Measurements from ENCODE around the gene NME5. TPM values are rescaled to one million over a fixed set of nuclear protein-coding genes. Genes with fewer than 3 reads are reported as not detected.
A peak's percentile ranks its signal among the peaks of the same experiment; 100 is the strongest.

NME5 gene
- total RNA-seq, 2 experiments from 2014 or later, result not detected

- Mint-ChIP-seq H3K9me3 (no peaks in the 10 kb centered on the region), H3K4me3 (no peak overlapping the region), H3K36me3 (no peaks in the 10 kb centered on the region), H3K4me1 (ENCODE audit: low read depth) (peaks cover 4% of the 10 kb centered on the region), H3K27me3 (no peaks in the 10 kb centered on the region), H3K27ac (no peak overlapping the region)
- DNase-seq, result peak; percentile 82
- CTCF ChIA-PET, result interaction anchor here (0.6 to 7.5 kb wide), 31 partner anchors 9 to 439 kb away, joined by 3 to 205 read pairs (median 3); partner anchors contain the start of genes FAM13B and PKD2L2
- POLR2A ChIA-PET, result interaction anchor here (0.8 to 1.4 kb wide), 2 partner anchors 35 to 402 kb away, joined by 3 to 5 read pairs; no protein-coding TSS in a partner anchor
- intact Hi-C loops (cut with micrococcal nuclease), result loop anchor here (1.0 to 2.0 kb wide), 3 partner anchors 33 to 440 kb away; no protein-coding TSS in a partner anchor
Measured at GRCh38 chr5:138068742-138069600, 70.3 kb downstream of the NME5 start.

GRCh38 chr5:138067945-138068344 lies 71.3 kb downstream of the NME5 start:
- no peak overlapping the region for H3K27ac Mint-ChIP-seq
- no peaks in the 10 kb centered on the region for H3K36me3 Mint-ChIP-seq
- intact Hi-C loops (cut with micrococcal nuclease), result loop anchor here (1.0 to 2.0 kb wide), 3 partner anchors 32 to 439 kb away; no protein-coding TSS in a partner anchor
- no peaks in the 10 kb centered on the region for H3K27me3 Mint-ChIP-seq
- H3K4me3 Mint-ChIP-seq, result no peak overlapping the region
- H3K9me3 Mint-ChIP-seq, result no peaks in the 10 kb centered on the region
- POLR2A ChIA-PET, result interaction anchor here (1.4 kb wide), 1 partner anchor 34 kb away, joined by 5 read pairs; no protein-coding TSS in a partner anchor
- CTCF ChIA-PET, result interaction anchor here (0.6 to 7.5 kb wide), 11 partner anchors 10 to 1155 kb away, joined by 3 to 205 read pairs (median 4); partner anchors contain the start of gene FAM13B
- H3K4me1 Mint-ChIP-seq (ENCODE audit: low read depth), result peaks cover 4% of the 10 kb centered on the region
- no peak for DNase-seq

Other genes starting within 250 kb of the NME5 start
- gene PKD2L2, start 250.0 kb downstream of the NME5 start, total RNA-seq, result not detected
- gene FAM13B, start 106.3 kb downstream of the NME5 start, total RNA-seq, result 10 to 100 TPM; 11.5 to 13.8 TPM
- gene WNT8A, start 55.4 kb downstream of the NME5 start, total RNA-seq, result not detected
- gene BRD8, start 39.2 kb upstream of the NME5 start, total RNA-seq, result 10 to 100 TPM; 62.9 to 65.8 TPM
- 10 to 100 TPM; 55.5 to 60.3 TPM for gene KIF20A, start 39.7 kb upstream of the NME5 start, total RNA-seq
- gene CDC23, start 73.9 kb upstream of the NME5 start, total RNA-seq, result 10 to 100 TPM; 32.4 to 33.4 TPM
- gene GFRA3, start 135.2 kb upstream of the NME5 start, total RNA-seq, result under 1 TPM in 1 of 2 experiments, not detected in 1; 0.12 TPM
- gene CDC25C, start 192.4 kb upstream of the NME5 start, total RNA-seq, result 10 to 100 TPM; 19.1 to 19.2 TPM
- 10 to 100 TPM; 17.2 to 19.2 TPM for gene FAM53C, start 198.8 kb upstream of the NME5 start, total RNA-seq
- gene KDM3B, start 213.3 kb upstream of the NME5 start, total RNA-seq, result 10 to 100 TPM; 38.6 to 39.6 TPM